Glutamatergic neuron (in vitro differentiated cells): ENCODE measurements around the gene CHD2. TPM values are rescaled to one million over a fixed set of nuclear protein-coding genes. Genes with fewer than 3 reads are reported as not detected.

Source experiments
- DNase-seq: peaks from one replicate; pipeline ENCODE4 v3.0.0; 2022
- H3K27ac Mint-ChIP-seq: one replicate; pipeline ENCODE4 v1.8.0; 2020; ENCODE audit warnings: mild to moderate bottlenecking, mixed read lengths, inconsistent platforms; ENCODE audit not compliant: unreplicated experiment
- H3K27me3 Mint-ChIP-seq: one replicate; pipeline ENCODE4 v1.8.0; 2020; ENCODE audit warnings: mild to moderate bottlenecking, moderate library complexity, mixed read lengths, inconsistent platforms; ENCODE audit not compliant: unreplicated experiment
- H3K36me3 Mint-ChIP-seq: one replicate; pipeline ENCODE4 v1.8.0; 2020; ENCODE audit warnings: mild to moderate bottlenecking, mixed read lengths, inconsistent platforms; ENCODE audit not compliant: unreplicated experiment
- H3K4me1 Mint-ChIP-seq: one replicate; pipeline ENCODE4 v1.8.0; 2020; ENCODE audit warnings: mild to moderate bottlenecking, low read depth, mixed read lengths, inconsistent platforms; ENCODE audit not compliant: unreplicated experiment
- H3K4me3 Mint-ChIP-seq: one replicate; pipeline ENCODE4 v1.8.0; 2020; ENCODE audit warnings: mild to moderate bottlenecking, mixed read lengths, inconsistent platforms; ENCODE audit not compliant: unreplicated experiment
- H3K9me3 Mint-ChIP-seq: one replicate; pipeline ENCODE4 v1.8.0; 2020; ENCODE audit warnings: mild to moderate bottlenecking, moderate library complexity, mixed read lengths, inconsistent platforms; ENCODE audit not compliant: unreplicated experiment
- CTCF ChIP-seq: fragments of 200-600 bp; sonication (generic); IDR thresholded peaks from one replicate; pipeline ENCODE4 v1.5.0; 2021; ENCODE audit not compliant: partially characterized antibody, unreplicated experiment
- total RNA-seq: library from RNA; stranded (reverse); fragmentation: NEBNext Ultra II Directional; extraction: Animal tissue kit (Norgen Biotek cat#: 25700); gene quantifications from one replicate; pipeline ENCODE4 v1.2.1, GENCODE V29; 2021; ENCODE audit not compliant: unreplicated experiment

The CHD2 gene
- total RNA-seq, 1 donor from 2014 or later = 201 TPM

- Mint-ChIP-seq H3K27ac (no peak overlapping the region), H3K4me1 (no peaks in the 10 kb centered on the region), H3K36me3 (no peaks in the 10 kb centered on the region), H3K9me3 (peaks cover 6% of the 10 kb centered on the region), H3K27me3 (peaks cover 8% of the 10 kb centered on the region), H3K4me3 (no peak overlapping the region)
- no peak for TF ChIP-seq CTCF
- DNase-seq = no peak
Observed at GRCh38 chr15:93007994-93008393, 107.9 kb downstream of the CHD2 start.

GRCh38 chr15:93012786-93013185 is 112.7 kb downstream of the CHD2 start:
- H3K9me3 Mint-ChIP-seq = peaks cover 3% of the 10 kb centered on the region
- DNase-seq = no peak
- H3K27me3 Mint-ChIP-seq = peaks cover 6% of the 10 kb centered on the region
- H3K36me3 Mint-ChIP-seq = no peaks in the 10 kb centered on the region
- H3K4me1 Mint-ChIP-seq = no peaks in the 10 kb centered on the region
- H3K27ac Mint-ChIP-seq = no peak overlapping the region
- H3K4me3 Mint-ChIP-seq = no peak overlapping the region
- TF ChIP-seq CTCF = no peak

- Mint-ChIP-seq H3K36me3 (peaks cover under 1% of the 10 kb centered on the region), H3K4me3 (no peak overlapping the region), H3K27me3 (peaks cover 1% of the 10 kb centered on the region), H3K9me3 (peaks cover 3% of the 10 kb centered on the region), H3K27ac (no peak overlapping the region), H3K4me1 (peaks cover under 1% of the 10 kb centered on the region)
- no peak for DNase-seq
- TF ChIP-seq CTCF = no peak
Observed at GRCh38 chr15:93017526-93017925, 117.4 kb downstream of the CHD2 start.

GRCh38 chr15:93018574-93018973 is 118.5 kb downstream of the CHD2 start:
- H3K4me3 Mint-ChIP-seq = no peak overlapping the region
- no peak for TF ChIP-seq CTCF
- peaks cover 5% of the 10 kb centered on the region for H3K27me3 Mint-ChIP-seq
- no peak overlapping the region for H3K27ac Mint-ChIP-seq
- H3K4me1 Mint-ChIP-seq = peaks cover 6% of the 10 kb centered on the region
- H3K9me3 Mint-ChIP-seq = peaks cover 5% of the 10 kb centered on the region
- peaks cover 9% of the 10 kb centered on the region for H3K36me3 Mint-ChIP-seq
- no peak for DNase-seq

- no peak for DNase-seq
- TF ChIP-seq CTCF = no peak
Observed at GRCh38 chr15:93019090-93019489, 119.0 kb downstream of the CHD2 start.

More at GRCh38 chr15:93019090-93019489, 119.0 kb downstream of the CHD2 start:
- Mint-ChIP-seq H3K9me3 (peaks cover 7% of the 10 kb centered on the region), H3K27ac (no peak overlapping the region), H3K36me3 (peaks cover 9% of the 10 kb centered on the region), H3K4me3 (no peak overlapping the region), H3K4me1 (peaks cover 6% of the 10 kb centered on the region), H3K27me3 (peaks cover 4% of the 10 kb centered on the region)
